ENCODE measurements around the gene PIGN.

Gene PIGN

GRCh38 chr18:62102221-62102620 is 84.6 kb downstream of the PIGN start:
- DNase-seq, result no peak

GRCh38 chr18:62101321-62101721 is 85.5 kb downstream of the PIGN start:
- no peak for DNase-seq

- no peak for DNase-seq
These were observed 87.9 kb downstream of the PIGN start for GRCh38 chr18:62098960-62099359.

- DNase-seq, result no peak
These were observed 89.2 kb downstream of the PIGN start for GRCh38 chr18:62097698-62098097.

GRCh38 chr18:62091487-62092120 is 95.3 kb downstream of the PIGN start:
- no peak for DNase-seq

- no peak for DNase-seq
These were observed 97.7 kb downstream of the PIGN start for GRCh38 chr18:62089174-62089573.

- no peak for DNase-seq
These were observed 98.7 kb downstream of the PIGN start for GRCh38 chr18:62088156-62088555.

GRCh38 chr18:62085756-62086155 is 101.1 kb downstream of the PIGN start:
- no peak for DNase-seq

- DNase-seq, result no peak
These were observed 105.0 kb downstream of the PIGN start for GRCh38 chr18:62081761-62082294.

GRCh38 chr18:62081248-62081647 is 105.6 kb downstream of the PIGN start:
- DNase-seq, result no peak

- no peak for DNase-seq
These were observed 106.5 kb downstream of the PIGN start for GRCh38 chr18:62080172-62080900.

GRCh38 chr18:62073461-62074281 is 113.2 kb downstream of the PIGN start:
- DNase-seq, result no peak

- DNase-seq, result no peak
These were observed 114.5 kb downstream of the PIGN start for GRCh38 chr18:62072370-62072769.

- DNase-seq, result no peak
These were observed 115.8 kb downstream of the PIGN start for GRCh38 chr18:62071071-62071470.

GRCh38 chr18:62070302-62070701 is 116.6 kb downstream of the PIGN start:
- DNase-seq, result no peak

- no peak for DNase-seq
These were observed 117.3 kb downstream of the PIGN start for GRCh38 chr18:62069556-62069955.

- DNase-seq, result no peak
These were observed 120.6 kb downstream of the PIGN start for GRCh38 chr18:62066102-62066818.

- no peak for DNase-seq
These were observed 122.5 kb downstream of the PIGN start for GRCh38 chr18:62064361-62064760.

GRCh38 chr18:62061821-62062478 is 124.9 kb downstream of the PIGN start:
- DNase-seq, result no peak

- DNase-seq, result no peak
These were observed 126.0 kb downstream of the PIGN start for GRCh38 chr18:62060820-62061219.

GRCh38 chr18:62054929-62055498 is 131.8 kb downstream of the PIGN start:
- DNase-seq, result no peak

- DNase-seq, result no peak
These were observed 138.6 kb downstream of the PIGN start for GRCh38 chr18:62048279-62048678.

Measured in CD4-positive, alpha-beta T cell treated with Interleukin-6 for 4 hours (primary cell).